ENCODE data around the gene LCOR. TPM values are rescaled to one million over a fixed set of nuclear protein-coding genes. Genes with fewer than 3 reads are reported as not detected.

The LCOR gene
- total and polyA plus RNA-seq, 2 of the 13 experiments (the other 11 are each of a cell fraction or from before 2014, with no cell fraction given), result 12.4 to 23.7 TPM

DNA sequence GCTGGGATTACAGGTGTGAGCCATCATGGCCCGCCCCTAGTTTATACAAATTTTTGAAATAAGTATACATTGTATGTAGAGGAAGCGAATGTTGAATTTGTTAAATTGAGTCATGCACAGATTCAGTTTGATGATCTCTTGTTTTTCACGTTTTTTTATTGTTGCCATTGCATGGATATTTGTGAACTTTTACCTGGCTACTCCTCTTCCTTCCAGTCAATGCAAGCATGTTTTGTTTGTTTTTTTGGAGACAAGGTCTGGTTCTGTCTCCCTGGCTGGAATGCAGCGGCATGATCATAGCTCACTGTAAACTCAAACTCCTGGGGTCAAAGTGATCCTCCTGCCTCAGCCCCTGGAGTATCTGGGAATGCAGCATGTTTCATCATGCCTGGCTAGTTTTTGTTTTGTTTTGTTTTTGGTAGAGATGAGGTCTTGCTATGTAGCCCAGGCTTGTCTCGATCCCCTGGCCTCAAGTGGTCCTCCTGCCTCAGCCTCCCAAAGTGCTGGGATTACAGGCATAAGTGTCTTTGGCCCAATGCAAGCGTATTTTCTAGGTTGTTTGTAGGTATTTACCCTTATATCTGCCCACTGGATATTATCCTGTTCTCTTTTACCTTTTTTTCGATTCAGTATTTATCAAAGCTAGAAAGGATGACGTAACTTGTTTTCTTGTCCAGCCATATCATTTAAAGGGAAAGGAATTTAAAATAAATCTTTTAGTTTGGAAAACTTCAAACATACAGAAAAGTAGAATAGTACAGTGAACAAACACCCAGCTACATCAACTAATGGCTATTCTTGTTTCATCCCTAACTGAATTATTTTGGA, 11.0 kb downstream of the LCOR start (continued):
- TF ChIP-seq ZNF34 (CRISPR knock-in tag; IDR thresholded peaks at IDR 0.05; ENCODE audit: borderline replicate concordance) (no peak), ZNF382 (CRISPR knock-in tag; IDR thresholded peaks at IDR 0.05; ENCODE audit: borderline replicate concordance) (no peak), PCBP2 (optimal IDR thresholded peaks at IDR 0.05; ENCODE audit: low read depth, low read length, poor library complexity, severe bottlenecking) (no peak), ZBTB38 (CRISPR knock-in tag; IDR thresholded peaks at IDR 0.05) (peak; percentile 46; the same call in 1 of the 2 replicates), HNRNPH1 (optimal IDR thresholded peaks at IDR 0.05; ENCODE audit: low read depth, low read length) (no peak), ZMYM4 (CRISPR knock-in tag; IDR thresholded peaks at IDR 0.05) (peak; percentile 81), RAD51 (IDR thresholded peaks at IDR 0.05; ENCODE audit: borderline replicate concordance) (no peak), SIN3A (IDR thresholded peaks at IDR 0.05; ENCODE audit: borderline replicate concordance, low read depth, low read length) (0 out of 2 replicates have a peak, but pooled peaks have one; percentile 62), ZNF383 (CRISPR knock-in tag; IDR thresholded peaks at IDR 0.05; ENCODE audit: borderline replicate concordance) (no peak), SAP130 (CRISPR knock-in tag; IDR thresholded peaks at IDR 0.05; ENCODE audit: low read depth) (peak; percentile 92), ZNF260 (CRISPR knock-in tag; IDR thresholded peaks at IDR 0.05; ENCODE audit: borderline replicate concordance, low read depth) (no peak), ZNF772 (CRISPR knock-in tag; IDR thresholded peaks at IDR 0.05) (peak; percentile 44; the same call in 1 of the 2 replicates), ZNF451 (CRISPR knock-in tag; IDR thresholded peaks at IDR 0.05) (no peak), ZNF703 (CRISPR knock-in tag; IDR thresholded peaks at IDR 0.05; ENCODE audit: borderline replicate concordance) (no peak), ZNF776 (CRISPR knock-in tag; IDR thresholded peaks at IDR 0.05) (no peak), ZNF839 (CRISPR knock-in tag; IDR thresholded peaks at IDR 0.05; ENCODE audit: borderline replicate concordance) (no peak)
- TF ChIP-seq, protein P1, sequence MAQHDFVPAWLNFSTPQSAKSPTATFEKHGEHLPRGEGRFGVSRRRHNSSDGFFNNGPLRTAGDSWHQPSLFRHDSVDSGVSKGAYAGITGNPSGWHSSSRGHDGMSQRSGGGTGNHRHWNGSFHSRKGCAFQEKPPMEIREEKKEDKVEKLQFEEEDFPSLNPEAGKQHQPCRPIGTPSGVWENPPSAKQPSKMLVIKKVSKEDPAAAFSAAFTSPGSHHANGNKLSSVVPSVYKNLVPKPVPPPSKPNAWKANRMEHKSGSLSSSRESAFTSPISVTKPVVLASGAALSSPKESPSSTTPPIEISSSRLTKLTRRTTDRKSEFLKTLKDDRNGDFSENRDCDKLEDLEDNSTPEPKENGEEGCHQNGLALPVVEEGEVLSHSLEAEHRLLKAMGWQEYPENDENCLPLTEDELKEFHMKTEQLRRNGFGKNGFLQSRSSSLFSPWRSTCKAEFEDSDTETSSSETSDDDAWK (CRISPR knock-in tag; IDR thresholded peaks at IDR 0.05), result no peak
- TF ChIP-seq, protein P2, sequence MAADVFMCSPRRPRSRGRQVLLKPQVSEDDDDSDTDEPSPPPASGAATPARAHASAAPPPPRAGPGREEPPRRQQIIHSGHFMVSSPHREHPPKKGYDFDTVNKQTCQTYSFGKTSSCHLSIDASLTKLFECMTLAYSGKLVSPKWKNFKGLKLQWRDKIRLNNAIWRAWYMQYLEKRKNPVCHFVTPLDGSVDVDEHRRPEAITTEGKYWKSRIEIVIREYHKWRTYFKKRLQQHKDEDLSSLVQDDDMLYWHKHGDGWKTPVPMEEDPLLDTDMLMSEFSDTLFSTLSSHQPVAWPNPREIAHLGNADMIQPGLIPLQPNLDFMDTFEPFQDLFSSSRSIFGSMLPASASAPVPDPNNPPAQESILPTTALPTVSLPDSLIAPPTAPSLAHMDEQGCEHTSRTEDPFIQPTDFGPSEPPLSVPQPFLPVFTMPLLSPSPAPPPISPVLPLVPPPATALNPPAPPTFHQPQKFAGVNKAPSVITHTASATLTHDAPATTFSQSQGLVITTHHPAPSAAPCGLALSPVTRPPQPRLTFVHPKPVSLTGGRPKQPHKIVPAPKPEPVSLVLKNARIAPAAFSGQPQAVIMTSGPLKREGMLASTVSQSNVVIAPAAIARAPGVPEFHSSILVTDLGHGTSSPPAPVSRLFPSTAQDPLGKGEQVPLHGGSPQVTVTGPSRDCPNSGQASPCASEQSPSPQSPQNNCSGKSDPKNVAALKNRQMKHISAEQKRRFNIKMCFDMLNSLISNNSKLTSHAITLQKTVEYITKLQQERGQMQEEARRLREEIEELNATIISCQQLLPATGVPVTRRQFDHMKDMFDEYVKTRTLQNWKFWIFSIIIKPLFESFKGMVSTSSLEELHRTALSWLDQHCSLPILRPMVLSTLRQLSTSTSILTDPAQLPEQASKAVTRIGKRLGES (CRISPR knock-in tag; IDR thresholded peaks at IDR 0.05; ENCODE audit: borderline replicate concordance), result no peak
- TF ChIP-seq, protein P3, sequence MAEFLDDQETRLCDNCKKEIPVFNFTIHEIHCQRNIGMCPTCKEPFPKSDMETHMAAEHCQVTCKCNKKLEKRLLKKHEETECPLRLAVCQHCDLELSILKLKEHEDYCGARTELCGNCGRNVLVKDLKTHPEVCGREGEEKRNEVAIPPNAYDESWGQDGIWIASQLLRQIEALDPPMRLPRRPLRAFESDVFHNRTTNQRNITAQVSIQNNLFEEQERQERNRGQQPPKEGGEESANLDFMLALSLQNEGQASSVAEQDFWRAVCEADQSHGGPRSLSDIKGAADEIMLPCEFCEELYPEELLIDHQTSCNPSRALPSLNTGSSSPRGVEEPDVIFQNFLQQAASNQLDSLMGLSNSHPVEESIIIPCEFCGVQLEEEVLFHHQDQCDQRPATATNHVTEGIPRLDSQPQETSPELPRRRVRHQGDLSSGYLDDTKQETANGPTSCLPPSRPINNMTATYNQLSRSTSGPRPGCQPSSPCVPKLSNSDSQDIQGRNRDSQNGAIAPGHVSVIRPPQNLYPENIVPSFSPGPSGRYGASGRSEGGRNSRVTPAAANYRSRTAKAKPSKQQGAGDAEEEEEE (CRISPR knock-in tag; IDR thresholded peaks at IDR 0.05; ENCODE audit: borderline replicate concordance), result no peak
- TF ChIP-seq, protein P4, sequence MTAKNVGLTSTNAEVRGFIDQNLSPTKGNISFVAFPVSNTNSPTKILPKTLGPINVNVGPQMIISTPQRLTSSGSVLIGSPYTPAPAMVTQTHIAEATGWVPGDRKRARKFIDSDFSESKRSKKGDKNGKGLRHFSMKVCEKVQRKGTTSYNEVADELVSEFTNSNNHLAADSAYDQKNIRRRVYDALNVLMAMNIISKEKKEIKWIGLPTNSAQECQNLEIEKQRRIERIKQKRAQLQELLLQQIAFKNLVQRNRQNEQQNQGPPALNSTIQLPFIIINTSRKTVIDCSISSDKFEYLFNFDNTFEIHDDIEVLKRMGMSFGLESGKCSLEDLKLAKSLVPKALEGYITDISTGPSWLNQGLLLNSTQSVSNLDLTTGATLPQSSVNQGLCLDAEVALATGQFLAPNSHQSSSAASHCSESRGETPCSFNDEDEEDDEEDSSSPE (CRISPR knock-in tag; IDR thresholded peaks at IDR 0.05), result no peak
- TF ChIP-seq, protein P5, sequence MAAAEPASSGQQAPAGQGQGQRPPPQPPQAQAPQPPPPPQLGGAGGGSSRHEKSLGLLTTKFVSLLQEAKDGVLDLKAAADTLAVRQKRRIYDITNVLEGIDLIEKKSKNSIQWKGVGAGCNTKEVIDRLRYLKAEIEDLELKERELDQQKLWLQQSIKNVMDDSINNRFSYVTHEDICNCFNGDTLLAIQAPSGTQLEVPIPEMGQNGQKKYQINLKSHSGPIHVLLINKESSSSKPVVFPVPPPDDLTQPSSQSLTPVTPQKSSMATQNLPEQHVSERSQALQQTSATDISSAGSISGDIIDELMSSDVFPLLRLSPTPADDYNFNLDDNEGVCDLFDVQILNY (CRISPR knock-in tag; conservative IDR thresholded peaks at IDR 0.05), result no peak
